Adrenal gland (tissue), 12 donors: Measurements from ENCODE around the gene HIVEP3. TPM values are rescaled to one million over a fixed set of nuclear protein-coding genes. Genes with fewer than 3 reads are reported as not detected.

Experiments used
- DNase-seq, 7 donors: peaks; one replicate each; pipeline ENCODE4 v3.0.0-alpha.2; 2019 to 2020
- H3K27ac ChIP-seq, 5 donors: fragments of 200-600 bp; sonication (generic) in 4 of 5; 1 replicate in 3 of 5; 2 replicates in 2 of 5; pipeline versions ENCODE4 v1.5.1 to v1.8.0; 2016 to 2020; ENCODE audit warnings: mild to moderate bottlenecking in 1 of 5
- H3K27me3 ChIP-seq: fragments of 200-600 bp; 2 replicates; pipeline ENCODE4 v1.8.0; 2021
- H3K36me3 ChIP-seq, 2 donors: fragments of 200-600 bp; replicated peaks in 1 of 2; 1 replicate in 1 of 2; 2 replicates in 1 of 2; pipeline versions ENCODE4 v1.5.1 to v1.8.0; 2018 to 2022
- H3K4me1 ChIP-seq, 2 donors: fragments of 200-600 bp; replicated peaks in 1 of 2; 1 replicate in 1 of 2; 2 replicates in 1 of 2; pipeline versions ENCODE4 v1.5.1 to v1.8.0; 2018 to 2021
- H3K4me3 ChIP-seq, 4 donors: fragments of 200-600 bp; sonication (generic) in 3 of 4; one replicate each; pipeline ENCODE4 v1.5.1; 2016 to 2018
- H3K9me3 ChIP-seq, 3 donors: fragments of 200-600 bp; sonication (generic) in 1 of 3; replicated peaks in 1 of 3; 1 replicate in 2 of 3; 2 replicates in 1 of 3; pipeline versions ENCODE4 v1.5.1 to v1.8.0; 2016 to 2021
- CTCF ChIP-seq, 6 experiments: fragments of 450-650 bp in 4 of 6; fragments of 200-600 bp in 2 of 6; sonication (generic) in 1 of 6; IDR thresholded peaks; 1 replicate in 5 of 6; 2 replicates in 1 of 6; pipeline versions ENCODE4 v1.5.1 to v1.8.0; 2016 to 2021; ENCODE audit warnings: antibody characterized with exemption in 6 of 6, mild to moderate bottlenecking in 2 of 6, moderate library complexity in 1 of 6
- POLR2A ChIP-seq, 2 donors: fragments of 450-650 bp; IDR thresholded peaks; one replicate each; pipeline ENCODE4 v1.6.1; 2017; ENCODE audit warnings: antibody characterized with exemption in 2 of 2, mild to moderate bottlenecking in 2 of 2, moderate library complexity in 1 of 2
- WGBS, 4 donors: extraction: QIAGEN DNeasy Blood & Tissue Kit in 2 of 4; methylation state at CpG; one replicate each; pipeline versions ENCODE4 v1.1.5 to v1.1.7; 2013 to 2017; 5-methylcytosine and 5-hydroxymethylcytosine counted together
- intact Hi-C, 2 donors: fragments of 100-400 bp; cut with DNase I; formaldehyde crosslinking; loops; one replicate each; pipeline versions ENCODE4 v1.14.1 to v1.15.0; 2022 to 2023
- polyA plus RNA-seq, 3 donors: library from polyadenylated mRNA; stranded (reverse); fragments of 200-250 nt in 2 of 3; fragments of 350-450 nt in 1 of 3; fragmentation: Illumina TruSeq in 1 of 3; extraction: RNeasy Lipid Tissue Mini Kit (QIAGEN cat#74804) in 1 of 3; gene quantifications; one replicate each; pipeline ENCODE4 v1.2.3, GENCODE V29; 2013 to 2014
- total RNA-seq, 9 donors: library from RNA; depleted of rRNA in 4 of 9; stranded (reverse); fragments of >200 nt in 4 of 9; fragments of 120-200 nt in 1 of 9; fragmentation: NEBNext Ultra II Directional in 1 of 9; extraction: Animal tissue kit (Norgen Biotek cat#: 25700) in 1 of 9; gene quantifications; one replicate each; pipeline versions ENCODE4 v1.1.0 to v1.2.4, GENCODE V29; 2013 to 2023
- donor health status: healthy with polysubstance abuse.
- donor health status: Bipolar disorder and iron deficiency.
- donor health status: DM: yes; HTN: yes; CAD: no.
- donor health status: DM: no; HTN: no; CAD: no.
- donor health status: DM: no; HTN: no; CAD: no.
- donor health status: DM: yes; HTN: yes; CAD: no.

Gene HIVEP3
- total and polyA plus RNA-seq, 12 donors, result 3.2 to 7.7 (median 7.0) TPM

GRCh38 chr1:41813755-41814745, 104.7 kb downstream of the HIVEP3 start:
- no peak for TF ChIP-seq CTCF (IDR thresholded peaks at IDR 0.05)
- no peak for TF ChIP-seq POLR2A (IDR thresholded peaks at IDR 0.05)
- Histone ChIP-seq H3K4me1 (peaks cover 0 to 7% of the 10 kb centered on the region in 2 donors), H3K9me3 (no peaks in the 10 kb centered on the region), H3K27me3 (no peaks in the 10 kb centered on the region), H3K4me3 (no peak overlapping the region), H3K27ac (peak overlapping the region in 1 of 5 donors; percentile 20), H3K36me3 (no peaks in the 10 kb centered on the region)
- 82 to 85% (median 83%) methylated on average over 8 to 9 of the region's 9 CpGs for WGBS, 4 donors
- DNase-seq, result peak in 1 of 7 donors; percentile 9
- intact Hi-C loops, result no loop called here

GRCh38 chr1:41813226-41813625, 105.5 kb downstream of the HIVEP3 start:
- TF ChIP-seq CTCF (IDR thresholded peaks at IDR 0.05) (no peak), POLR2A (IDR thresholded peaks at IDR 0.05) (no peak)

GRCh38 chr1:41812453-41812852, 106.3 kb downstream of the HIVEP3 start:
- TF ChIP-seq CTCF (IDR thresholded peaks at IDR 0.05) (no peak), POLR2A (IDR thresholded peaks at IDR 0.05) (no peak)
- Histone ChIP-seq H3K27me3 (no peaks in the 10 kb centered on the region), H3K36me3 (no peaks in the 10 kb centered on the region), H3K9me3 (no peaks in the 10 kb centered on the region), H3K4me3 (no peak overlapping the region), H3K27ac (peak overlapping the region in 1 of 5 donors; percentile 30), H3K4me1 (peaks cover 0 to 7% of the 10 kb centered on the region in 2 donors)
- WGBS, 4 donors, result 69 to 88% (median 76%) methylated on average over 2 of the region's 2 CpGs
- intact Hi-C loops, result no loop called here
- peak in 4 of 7 donors; percentile 19 to 71 (median 40) for DNase-seq

More at GRCh38 chr1:41813226-41813625, 105.5 kb downstream of the HIVEP3 start:
- no peaks in the 10 kb centered on the region for H3K9me3 ChIP-seq
- 72 to 100% (median 92%) methylated on average over 1 to 5 of the region's 5 CpGs for WGBS, 4 donors
- no peaks in the 10 kb centered on the region for H3K36me3 ChIP-seq
- peaks cover 0 to 7% of the 10 kb centered on the region in 2 donors for H3K4me1 ChIP-seq
- no peaks in the 10 kb centered on the region for H3K27me3 ChIP-seq
- intact Hi-C loops, result no loop called here
- no peak overlapping the region for H3K4me3 ChIP-seq
- no peak for DNase-seq
- H3K27ac ChIP-seq, result peak overlapping the region in 1 of 5 donors; percentile 20

GRCh38 chr1:41812051-41812450, 106.7 kb downstream of the HIVEP3 start:
- H3K36me3 ChIP-seq, result no peaks in the 10 kb centered on the region
- TF ChIP-seq POLR2A (IDR thresholded peaks at IDR 0.05), result no peak
- TF ChIP-seq CTCF (IDR thresholded peaks at IDR 0.05), result peak; percentile 39 to 66 (median 49)
- H3K27me3 ChIP-seq, result no peaks in the 10 kb centered on the region
- 53 to 60% (median 57%) methylated on average over 5 of the region's 5 CpGs for WGBS, 4 donors
- H3K4me1 ChIP-seq, result peaks cover 0 to 7% of the 10 kb centered on the region in 2 donors
- H3K9me3 ChIP-seq, result no peaks in the 10 kb centered on the region
- peak overlapping the region in 1 of 5 donors; percentile 30 for H3K27ac ChIP-seq
- H3K4me3 ChIP-seq, result no peak overlapping the region
- DNase-seq, result peak; percentile 35 to 80 (median 52)
- intact Hi-C loops, result no loop called here
